ENCODE results near the gene NCOR2.

- TF ChIP-seq CTCF (IDR thresholded peaks at IDR 0.05) (no peak), EP300 (IDR thresholded peaks at IDR 0.05) (no peak)
Measured at GRCh38 chr12:124564971-124565491, 2.4 kb downstream of the NCOR2 start.

Measured in ovary (tissue), 3 donors.